Lower leg skin (tissue), 3 donors: ENCODE measurements around the gene ADGRV1.

Experiments used
- POLR2A ChIP-seq, 2 donors: fragments of 450-650 bp; IDR thresholded peaks; one replicate each; pipeline ENCODE4 v1.6.1; 2016 to 2017; ENCODE audit warnings: antibody characterized with exemption in 2 of 2, mild to moderate bottlenecking in 1 of 2, moderate library complexity in 1 of 2
- TF ChIP-seq, protein P1 (sequence below), 3 donors: fragments of 450-650 bp; IDR thresholded peaks; one replicate each; pipeline ENCODE4 v1.5.1; 2016; ENCODE audit warnings: antibody characterized with exemption in 3 of 3, mild to moderate bottlenecking in 3 of 3, moderate library complexity in 2 of 3

DNA sequence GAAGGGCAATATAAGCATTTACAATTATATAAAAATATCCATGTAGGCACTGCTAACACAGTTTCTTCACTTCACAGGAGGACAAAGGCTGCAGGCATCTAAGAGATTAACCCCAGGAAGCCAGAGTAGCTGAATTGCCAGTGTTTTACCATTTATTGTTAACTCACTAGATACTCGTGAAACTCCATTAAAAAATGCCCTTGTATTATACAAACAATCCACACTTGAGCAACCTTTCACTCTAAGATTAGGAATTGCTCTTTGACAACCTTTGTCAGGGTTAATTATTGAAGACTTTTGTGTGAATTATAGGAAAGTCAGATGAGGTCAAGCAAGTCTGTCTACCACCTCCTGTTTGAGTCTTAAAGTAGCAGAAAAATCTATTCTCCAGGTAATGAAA is 317.8 kb downstream of the ADGRV1 start:
- TF ChIP-seq, protein P1, sequence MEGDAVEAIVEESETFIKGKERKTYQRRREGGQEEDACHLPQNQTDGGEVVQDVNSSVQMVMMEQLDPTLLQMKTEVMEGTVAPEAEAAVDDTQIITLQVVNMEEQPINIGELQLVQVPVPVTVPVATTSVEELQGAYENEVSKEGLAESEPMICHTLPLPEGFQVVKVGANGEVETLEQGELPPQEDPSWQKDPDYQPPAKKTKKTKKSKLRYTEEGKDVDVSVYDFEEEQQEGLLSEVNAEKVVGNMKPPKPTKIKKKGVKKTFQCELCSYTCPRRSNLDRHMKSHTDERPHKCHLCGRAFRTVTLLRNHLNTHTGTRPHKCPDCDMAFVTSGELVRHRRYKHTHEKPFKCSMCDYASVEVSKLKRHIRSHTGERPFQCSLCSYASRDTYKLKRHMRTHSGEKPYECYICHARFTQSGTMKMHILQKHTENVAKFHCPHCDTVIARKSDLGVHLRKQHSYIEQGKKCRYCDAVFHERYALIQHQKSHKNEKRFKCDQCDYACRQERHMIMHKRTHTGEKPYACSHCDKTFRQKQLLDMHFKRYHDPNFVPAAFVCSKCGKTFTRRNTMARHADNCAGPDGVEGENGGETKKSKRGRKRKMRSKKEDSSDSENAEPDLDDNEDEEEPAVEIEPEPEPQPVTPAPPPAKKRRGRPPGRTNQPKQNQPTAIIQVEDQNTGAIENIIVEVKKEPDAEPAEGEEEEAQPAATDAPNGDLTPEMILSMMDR (IDR thresholded peaks at IDR 0.05): no peak
- no peak for TF ChIP-seq POLR2A (IDR thresholded peaks at IDR 0.05)
